ENCODE data around the gene EXOC4. TPM values are rescaled to one million over a fixed set of nuclear protein-coding genes. Genes with fewer than 3 reads are reported as not detected.

EXOC4 gene
- total RNA-seq, 4 donors from 2014 or later = 82.4 to 204 (median 128) TPM

DNA sequence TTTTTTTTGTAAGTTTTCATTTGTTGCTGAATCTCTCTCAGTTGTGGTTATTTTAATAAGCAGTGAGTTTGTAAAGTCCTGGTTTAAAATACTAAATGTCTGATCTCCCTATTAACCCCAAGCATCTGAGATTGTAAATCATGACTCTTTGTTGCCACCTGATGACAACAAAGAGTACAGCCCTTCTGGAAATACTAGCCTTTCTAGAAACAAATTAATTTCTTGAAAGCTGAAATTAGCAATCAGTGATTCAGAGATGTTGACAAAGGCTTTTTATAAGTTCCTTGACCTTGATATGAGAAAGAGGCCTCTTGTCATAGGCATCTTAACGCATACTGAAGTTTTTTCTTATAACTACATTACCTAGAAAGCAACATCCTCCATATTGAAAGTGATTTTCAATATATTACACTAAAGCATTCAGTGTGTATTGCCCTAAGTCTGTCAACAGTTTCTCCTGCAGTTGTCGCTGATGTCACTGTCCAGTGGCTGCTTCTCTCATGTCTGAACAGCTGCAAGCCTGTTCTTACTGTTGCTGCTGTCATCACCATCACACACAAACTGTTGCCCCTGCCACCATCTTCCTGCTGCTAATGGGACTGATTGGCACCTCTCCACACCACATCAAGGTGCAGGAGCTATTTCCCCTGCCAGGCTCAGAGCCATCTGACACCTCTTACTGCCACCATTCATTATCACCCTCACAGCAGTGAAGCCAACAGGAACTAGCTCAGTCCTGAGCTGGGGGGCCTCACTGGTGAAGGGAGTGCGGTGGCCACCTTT, 779.1 kb downstream of the EXOC4 start:
- DNase-seq = no peak
- no peaks in the 10 kb centered on the region for H3K27me3 ChIP-seq
- in situ Hi-C loops (cut with MboI; ENCODE audit: low pct_ligation_motif_present in 1 of 4, low pct_unique_long_range_greater_than_20kb in 1 of 4, low sequenced_read_pairs in 3 of 4) (no loop called here), intact Hi-C loops (cut with DNase I; ENCODE audit: low total_unique reads) (no loop called here)
- no peak overlapping the region for H3K4me3 ChIP-seq
- H3K9me3 ChIP-seq = peaks cover 0 to 11% of the 10 kb centered on the region in 2 donors
- TF ChIP-seq POLR2AphosphoS5 (IDR thresholded peaks at IDR 0.05) = no peak
- TF ChIP-seq, protein P1, sequence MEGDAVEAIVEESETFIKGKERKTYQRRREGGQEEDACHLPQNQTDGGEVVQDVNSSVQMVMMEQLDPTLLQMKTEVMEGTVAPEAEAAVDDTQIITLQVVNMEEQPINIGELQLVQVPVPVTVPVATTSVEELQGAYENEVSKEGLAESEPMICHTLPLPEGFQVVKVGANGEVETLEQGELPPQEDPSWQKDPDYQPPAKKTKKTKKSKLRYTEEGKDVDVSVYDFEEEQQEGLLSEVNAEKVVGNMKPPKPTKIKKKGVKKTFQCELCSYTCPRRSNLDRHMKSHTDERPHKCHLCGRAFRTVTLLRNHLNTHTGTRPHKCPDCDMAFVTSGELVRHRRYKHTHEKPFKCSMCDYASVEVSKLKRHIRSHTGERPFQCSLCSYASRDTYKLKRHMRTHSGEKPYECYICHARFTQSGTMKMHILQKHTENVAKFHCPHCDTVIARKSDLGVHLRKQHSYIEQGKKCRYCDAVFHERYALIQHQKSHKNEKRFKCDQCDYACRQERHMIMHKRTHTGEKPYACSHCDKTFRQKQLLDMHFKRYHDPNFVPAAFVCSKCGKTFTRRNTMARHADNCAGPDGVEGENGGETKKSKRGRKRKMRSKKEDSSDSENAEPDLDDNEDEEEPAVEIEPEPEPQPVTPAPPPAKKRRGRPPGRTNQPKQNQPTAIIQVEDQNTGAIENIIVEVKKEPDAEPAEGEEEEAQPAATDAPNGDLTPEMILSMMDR (IDR thresholded peaks at IDR 0.05) = no peak
- H3K27ac ChIP-seq = no peak overlapping the region
- no peaks in the 10 kb centered on the region for H3K36me3 ChIP-seq
- H3K4me1 ChIP-seq = no peaks in the 10 kb centered on the region
- WGBS, 2 donors (ENCODE audit: low coverage in 1 of 2) = 85 to 91% methylated on average over 3 of the region's 3 CpGs

DNA sequence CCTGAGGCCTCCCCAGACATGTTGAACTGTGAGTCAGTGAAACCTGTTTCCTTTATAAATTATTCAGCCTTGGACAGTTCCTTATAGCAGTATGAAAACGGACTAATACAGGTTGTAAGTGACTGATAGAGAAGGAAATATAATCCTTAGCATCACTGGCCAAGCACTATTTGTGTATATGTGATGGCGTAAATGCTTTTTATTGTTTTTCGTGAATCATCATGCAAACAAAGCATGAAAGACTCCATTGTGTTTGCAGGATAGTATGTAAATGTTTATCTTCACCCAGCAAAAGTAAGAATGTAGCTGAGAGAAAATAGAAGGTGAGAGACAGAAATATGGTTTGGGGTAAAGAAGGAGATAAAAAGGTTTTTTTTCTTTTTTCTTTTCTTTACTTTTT, 781.8 kb downstream of the EXOC4 start:
- intact Hi-C loops (cut with DNase I; ENCODE audit: low total_unique reads) (no loop called here), in situ Hi-C loops (cut with MboI; ENCODE audit: low pct_ligation_motif_present in 1 of 4, low pct_unique_long_range_greater_than_20kb in 1 of 4, low sequenced_read_pairs in 3 of 4) (no loop called here)
- Histone ChIP-seq H3K36me3 (no peaks in the 10 kb centered on the region), H3K27me3 (no peaks in the 10 kb centered on the region), H3K9me3 (peaks cover 0 to 6% of the 10 kb centered on the region in 2 donors), H3K4me1 (no peaks in the 10 kb centered on the region), H3K4me3 (no peak overlapping the region), H3K27ac (no peak overlapping the region)
- 34 to 62% methylated on average over 3 of the region's 3 CpGs for WGBS, 2 donors (ENCODE audit: low coverage in 1 of 2)
- TF ChIP-seq EP300 (IDR thresholded peaks at IDR 0.05; ENCODE audit: low read depth) (no peak), POLR2A (IDR thresholded peaks at IDR 0.05) (no peak), POLR2AphosphoS5 (IDR thresholded peaks at IDR 0.05) (no peak)
- TF ChIP-seq, protein P1 (IDR thresholded peaks at IDR 0.05) = no peak
- no peak for DNase-seq

DNA sequence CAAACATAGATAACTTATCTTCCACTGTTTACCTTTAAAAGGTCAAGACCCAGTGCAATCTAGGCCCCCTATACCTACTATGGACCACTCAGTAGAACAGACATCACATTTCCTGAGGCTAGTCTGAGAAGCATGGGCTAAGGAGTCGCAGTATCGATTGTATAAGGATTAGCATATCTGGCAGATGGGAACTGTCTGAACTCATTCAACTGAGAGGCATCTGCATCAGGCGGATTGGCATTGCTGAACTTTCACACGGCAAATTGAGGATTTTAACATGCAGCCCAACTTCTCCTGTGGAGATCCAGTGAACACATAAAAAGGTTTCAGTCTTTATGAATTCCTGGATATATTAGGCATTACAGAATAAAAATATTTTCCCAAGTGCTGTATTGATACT, 785.1 kb downstream of the EXOC4 start:
- 91 to 95% methylated on average over 4 of the region's 4 CpGs for WGBS, 2 donors (ENCODE audit: low coverage in 1 of 2)
- H3K9me3 ChIP-seq = no peaks in the 10 kb centered on the region
- no peak for TF ChIP-seq POLR2AphosphoS5 (IDR thresholded peaks at IDR 0.05)
- TF ChIP-seq EP300 (IDR thresholded peaks at IDR 0.05; ENCODE audit: low read depth) = no peak
- TF ChIP-seq, protein P1 (IDR thresholded peaks at IDR 0.05) = no peak
- TF ChIP-seq POLR2A (IDR thresholded peaks at IDR 0.05) = no peak
- intact Hi-C loops (cut with DNase I; ENCODE audit: low total_unique reads) = no loop called here
- H3K4me3 ChIP-seq = no peak overlapping the region
- DNase-seq = no peak
- no peaks in the 10 kb centered on the region for H3K27me3 ChIP-seq
- in situ Hi-C loops (cut with MboI; ENCODE audit: low pct_ligation_motif_present in 1 of 4, low pct_unique_long_range_greater_than_20kb in 1 of 4, low sequenced_read_pairs in 3 of 4) = no loop called here
- H3K36me3 ChIP-seq = no peaks in the 10 kb centered on the region
- H3K27ac ChIP-seq = no peak overlapping the region
- H3K4me1 ChIP-seq = no peaks in the 10 kb centered on the region

DNA sequence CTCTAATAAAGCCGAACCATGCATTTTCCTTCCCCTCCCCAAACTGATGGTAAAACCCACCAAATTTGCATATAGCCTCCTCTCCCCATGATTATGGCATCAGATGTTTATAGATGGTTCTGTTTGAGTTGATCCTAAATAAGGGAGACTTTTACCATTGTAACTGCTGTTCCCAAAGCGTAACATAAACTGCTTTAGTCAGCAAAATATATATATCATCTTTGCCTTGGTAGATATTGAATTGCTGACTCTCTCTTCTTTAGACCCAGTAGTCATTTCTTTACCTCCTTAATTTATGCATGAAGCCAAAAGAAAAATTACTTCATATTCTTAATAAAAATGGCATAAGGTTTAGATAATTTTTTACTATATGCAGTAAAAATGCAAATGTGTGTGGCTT, 788.1 kb downstream of the EXOC4 start:
- no peak overlapping the region for H3K27ac ChIP-seq
- H3K27me3 ChIP-seq = no peaks in the 10 kb centered on the region
- in situ Hi-C loops (cut with MboI; ENCODE audit: low pct_ligation_motif_present in 1 of 4, low pct_unique_long_range_greater_than_20kb in 1 of 4, low sequenced_read_pairs in 3 of 4) = no loop called here
- H3K36me3 ChIP-seq = no peaks in the 10 kb centered on the region
- no peaks in the 10 kb centered on the region for H3K4me1 ChIP-seq
- no peaks in the 10 kb centered on the region for H3K9me3 ChIP-seq
- WGBS, 2 donors (ENCODE audit: low coverage in 1 of 2) = 93 to 100% methylated on average over 2 of the region's 2 CpGs
- DNase-seq = no peak
- intact Hi-C loops (cut with DNase I; ENCODE audit: low total_unique reads) = no loop called here
- no peak overlapping the region for H3K4me3 ChIP-seq
- TF ChIP-seq POLR2A (IDR thresholded peaks at IDR 0.05) (no peak), POLR2AphosphoS5 (IDR thresholded peaks at IDR 0.05) (no peak), EP300 (IDR thresholded peaks at IDR 0.05; ENCODE audit: low read depth) (no peak)
- TF ChIP-seq, protein P1 (IDR thresholded peaks at IDR 0.05) = no peak

Data from transverse colon (tissue), 4 donors.